RWPE1 (cell line): ENCODE data around the gene ATP8B2.
"Not testable (repeated sequence)": the region's sequence is repeated elsewhere in the genome, so short reads cannot be mapped to it uniquely, and the experiment has no call there.

Experiments
- CTCF ChIA-PET: fragments of 350-600 bp; sonication (Branson Sonifier 250); formaldehyde crosslinking; extraction: SDS; loops from one replicate; lab custom pipeline; 2021; lab: Yijun Ruan, JAX
- POLR2A ChIA-PET: fragments of 400-600 bp; formaldehyde crosslinking; extraction: SDS; loops from one replicate; lab custom pipeline; 2020; ENCODE audit warnings: antibody characterized with exemption; ENCODE audit not compliant: low non-redundant PET; lab: Yijun Ruan, JAX
- DNase-seq: peaks from one replicate; pipeline ENCODE4 v3.0.0; 2012; ENCODE audit warnings: low spot score
- H3K27ac ChIP-seq: fragments of 450-650 bp; 2 replicates; pipeline ENCODE4 v1.5.1; 2017
- TF ChIP-seq, protein P1 (sequence below): fragments of 450-650 bp; conservative IDR thresholded peaks from 2 replicates; pipeline ENCODE4 v1.5.1; 2017; ENCODE audit warnings: low read depth, mild to moderate bottlenecking

ATP8B2 gene, protein sequence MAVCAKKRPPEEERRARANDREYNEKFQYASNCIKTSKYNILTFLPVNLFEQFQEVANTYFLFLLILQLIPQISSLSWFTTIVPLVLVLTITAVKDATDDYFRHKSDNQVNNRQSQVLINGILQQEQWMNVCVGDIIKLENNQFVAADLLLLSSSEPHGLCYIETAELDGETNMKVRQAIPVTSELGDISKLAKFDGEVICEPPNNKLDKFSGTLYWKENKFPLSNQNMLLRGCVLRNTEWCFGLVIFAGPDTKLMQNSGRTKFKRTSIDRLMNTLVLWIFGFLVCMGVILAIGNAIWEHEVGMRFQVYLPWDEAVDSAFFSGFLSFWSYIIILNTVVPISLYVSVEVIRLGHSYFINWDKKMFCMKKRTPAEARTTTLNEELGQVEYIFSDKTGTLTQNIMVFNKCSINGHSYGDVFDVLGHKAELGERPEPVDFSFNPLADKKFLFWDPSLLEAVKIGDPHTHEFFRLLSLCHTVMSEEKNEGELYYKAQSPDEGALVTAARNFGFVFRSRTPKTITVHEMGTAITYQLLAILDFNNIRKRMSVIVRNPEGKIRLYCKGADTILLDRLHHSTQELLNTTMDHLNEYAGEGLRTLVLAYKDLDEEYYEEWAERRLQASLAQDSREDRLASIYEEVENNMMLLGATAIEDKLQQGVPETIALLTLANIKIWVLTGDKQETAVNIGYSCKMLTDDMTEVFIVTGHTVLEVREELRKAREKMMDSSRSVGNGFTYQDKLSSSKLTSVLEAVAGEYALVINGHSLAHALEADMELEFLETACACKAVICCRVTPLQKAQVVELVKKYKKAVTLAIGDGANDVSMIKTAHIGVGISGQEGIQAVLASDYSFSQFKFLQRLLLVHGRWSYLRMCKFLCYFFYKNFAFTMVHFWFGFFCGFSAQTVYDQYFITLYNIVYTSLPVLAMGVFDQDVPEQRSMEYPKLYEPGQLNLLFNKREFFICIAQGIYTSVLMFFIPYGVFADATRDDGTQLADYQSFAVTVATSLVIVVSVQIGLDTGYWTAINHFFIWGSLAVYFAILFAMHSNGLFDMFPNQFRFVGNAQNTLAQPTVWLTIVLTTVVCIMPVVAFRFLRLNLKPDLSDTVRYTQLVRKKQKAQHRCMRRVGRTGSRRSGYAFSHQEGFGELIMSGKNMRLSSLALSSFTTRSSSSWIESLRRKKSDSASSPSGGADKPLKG

DNA sequence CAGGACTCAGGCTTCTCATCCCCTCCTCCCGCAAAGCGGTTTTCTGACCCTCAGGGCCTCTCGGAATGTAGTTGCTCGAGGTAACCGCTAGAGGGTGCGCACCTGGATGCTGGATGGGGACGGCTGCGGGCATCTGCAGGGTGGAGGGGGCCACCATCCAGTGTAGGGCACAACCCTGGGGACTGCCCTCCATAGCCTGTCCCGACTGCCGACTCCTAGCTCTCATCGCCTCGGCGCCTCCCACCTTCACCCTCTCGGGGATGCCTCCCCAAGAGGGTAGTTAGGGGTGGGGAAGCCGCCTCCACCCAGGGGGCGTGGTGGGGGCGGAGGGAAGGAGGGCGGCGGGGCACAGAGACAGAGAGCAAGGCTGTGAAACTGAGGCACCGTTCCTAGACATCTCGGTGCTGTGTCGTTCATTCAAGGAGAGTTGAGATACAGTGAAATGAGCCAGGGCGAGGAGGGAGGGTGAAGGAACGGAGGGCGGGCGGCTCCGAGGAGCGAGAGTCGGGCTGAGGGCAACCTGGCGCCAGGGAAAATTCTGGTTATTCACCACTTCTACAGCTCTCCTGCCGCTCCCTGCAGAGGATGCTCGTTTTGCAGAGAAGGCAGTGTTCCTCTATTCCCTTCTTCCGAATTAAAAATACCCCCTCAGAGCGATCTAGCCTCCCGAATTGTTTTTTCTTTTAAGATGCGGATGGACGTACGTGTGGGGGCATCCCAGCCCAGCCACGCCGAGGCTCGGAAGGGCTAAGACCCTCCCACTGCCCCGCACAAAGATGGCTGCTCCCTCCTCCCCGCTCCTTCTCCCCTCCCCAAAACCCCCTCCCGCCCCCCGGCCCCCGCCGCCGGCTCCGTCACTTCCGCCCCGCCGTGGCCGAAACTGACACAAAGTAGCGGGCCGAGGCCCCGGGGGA lies at the start of gene ATP8B2:
Gene ATP8B2, plus strand, starts transcription at position 857 of the 914 bp plus-strand sequence. CDS start 2,617 bp downstream, outside the sequence.
- ChIA-PET POLR2A (no interaction called here), CTCF (interaction anchor here (0.5 to 3.4 kb wide), 11 partner anchors 10 to 1649 kb away, joined by 3 to 29 read pairs (median 4); no protein-coding TSS in a partner anchor)
- peak; percentile 85 for DNase-seq
- H3K27ac ChIP-seq = peak within 1 kb of the TSS; percentile 99
- TF ChIP-seq, protein P1, sequence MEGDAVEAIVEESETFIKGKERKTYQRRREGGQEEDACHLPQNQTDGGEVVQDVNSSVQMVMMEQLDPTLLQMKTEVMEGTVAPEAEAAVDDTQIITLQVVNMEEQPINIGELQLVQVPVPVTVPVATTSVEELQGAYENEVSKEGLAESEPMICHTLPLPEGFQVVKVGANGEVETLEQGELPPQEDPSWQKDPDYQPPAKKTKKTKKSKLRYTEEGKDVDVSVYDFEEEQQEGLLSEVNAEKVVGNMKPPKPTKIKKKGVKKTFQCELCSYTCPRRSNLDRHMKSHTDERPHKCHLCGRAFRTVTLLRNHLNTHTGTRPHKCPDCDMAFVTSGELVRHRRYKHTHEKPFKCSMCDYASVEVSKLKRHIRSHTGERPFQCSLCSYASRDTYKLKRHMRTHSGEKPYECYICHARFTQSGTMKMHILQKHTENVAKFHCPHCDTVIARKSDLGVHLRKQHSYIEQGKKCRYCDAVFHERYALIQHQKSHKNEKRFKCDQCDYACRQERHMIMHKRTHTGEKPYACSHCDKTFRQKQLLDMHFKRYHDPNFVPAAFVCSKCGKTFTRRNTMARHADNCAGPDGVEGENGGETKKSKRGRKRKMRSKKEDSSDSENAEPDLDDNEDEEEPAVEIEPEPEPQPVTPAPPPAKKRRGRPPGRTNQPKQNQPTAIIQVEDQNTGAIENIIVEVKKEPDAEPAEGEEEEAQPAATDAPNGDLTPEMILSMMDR = peak; percentile 92

DNA sequence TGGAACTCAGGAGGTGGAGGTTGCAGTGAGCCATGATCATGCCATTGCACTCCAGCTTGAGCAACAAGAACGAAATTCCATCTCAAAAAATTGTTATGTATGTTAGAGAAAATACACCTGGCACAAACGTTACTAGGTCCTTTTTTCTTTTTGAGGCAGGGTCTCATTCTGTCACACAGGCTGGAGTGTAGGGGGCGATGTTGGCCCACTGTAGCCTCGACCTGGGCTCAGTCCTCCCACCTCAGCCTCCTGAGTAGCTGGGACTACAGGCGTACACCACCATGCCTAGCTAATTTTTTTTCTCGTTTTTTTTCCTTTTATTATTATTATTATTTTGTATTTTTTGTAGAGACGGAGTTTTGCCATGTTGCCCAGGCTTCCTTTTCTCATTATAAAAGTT lies 48.5 kb upstream of the ATP8B2 start:
- DNase-seq = no peak
- no peak overlapping the region for H3K27ac ChIP-seq
- POLR2A ChIA-PET = no interaction called here

DNA sequence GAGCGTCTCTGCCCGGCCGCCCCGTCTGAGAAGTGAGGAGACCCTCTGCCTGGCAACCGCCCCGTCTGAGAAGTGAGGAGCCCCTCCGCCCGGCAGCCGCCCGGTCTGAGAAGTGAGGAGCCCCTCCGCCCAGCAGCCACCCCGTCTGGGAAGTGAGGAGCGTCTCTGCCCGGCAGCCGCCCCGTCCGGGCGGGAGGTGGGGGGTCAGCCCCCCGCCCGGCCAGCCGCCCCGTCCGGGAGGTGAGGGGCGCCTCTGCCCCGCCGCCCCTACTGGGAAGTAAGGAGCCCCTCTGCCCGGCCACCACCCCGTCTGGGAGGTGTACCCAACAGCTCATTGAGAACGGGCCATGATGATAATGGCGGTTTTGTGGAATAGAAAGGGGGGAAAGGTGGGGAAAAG lies 37.7 kb upstream of the ATP8B2 start:
- CTCF ChIA-PET, H3K27ac ChIP-seq, POLR2A ChIA-PET, DNase-seq: not testable (repeated sequence)

More for the DNA sequence above, 48.5 kb upstream of the ATP8B2 start:
- TF ChIP-seq, protein P1 = peak; percentile 29
- CTCF ChIA-PET = interaction anchor here (0.6 to 1.2 kb wide), 2 partner anchors 51 to 126 kb away, joined by 3 to 6 read pairs; no protein-coding TSS in a partner anchor

DNA sequence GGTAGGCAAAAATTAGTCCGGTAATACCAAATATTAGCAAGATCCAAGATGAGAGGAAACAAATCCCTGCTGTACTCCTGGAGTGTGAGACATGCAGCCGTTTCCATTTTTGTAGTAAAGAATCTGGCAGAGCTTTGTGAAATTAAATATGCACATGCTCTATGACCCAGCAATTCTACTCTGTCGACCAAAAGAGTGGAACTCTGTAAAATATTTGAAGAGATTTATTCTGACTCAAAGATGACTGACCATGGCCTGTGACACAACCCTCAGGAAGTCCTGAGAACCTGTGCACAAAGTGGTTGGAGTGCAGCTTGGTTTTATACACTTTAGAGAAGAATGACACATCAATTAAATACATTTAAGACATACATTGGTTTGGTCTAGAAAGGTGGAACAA lies 36.7 kb upstream of the ATP8B2 start:
- TF ChIP-seq, protein P1 = no peak
- ChIA-PET CTCF (no interaction called here), POLR2A (no interaction called here)
- H3K27ac ChIP-seq = no peak overlapping the region
- no peak for DNase-seq

DNA sequence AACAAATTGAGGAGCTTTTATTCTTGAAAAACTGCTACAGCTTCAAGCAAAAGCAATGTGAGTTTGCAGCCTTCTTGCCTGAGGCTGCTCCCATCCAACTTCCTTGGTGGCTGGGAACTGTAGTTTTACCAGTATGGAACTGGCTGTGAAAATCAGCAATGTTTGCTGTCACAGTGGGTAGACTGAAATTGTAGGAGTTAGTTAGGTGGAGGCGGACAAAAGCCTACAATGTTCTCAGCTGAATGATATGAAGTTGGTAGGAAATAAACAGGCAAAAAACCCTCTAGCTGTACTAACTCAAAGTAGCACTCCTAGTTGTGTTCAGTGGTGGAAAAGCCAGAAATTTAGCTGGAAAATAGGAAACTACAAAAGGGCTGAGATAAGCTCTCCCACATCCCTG lies 34.4 kb upstream of the ATP8B2 start:
- TF ChIP-seq, protein P1 = no peak
- ChIA-PET POLR2A (interaction anchor here (0.6 kb wide), 1 partner anchor 17 kb away, joined by 9 read pairs; no protein-coding TSS in a partner anchor), CTCF (interaction anchor here (0.6 kb wide), 1 partner anchor 128 kb away, joined by 3 read pairs; no protein-coding TSS in a partner anchor)
- no peak overlapping the region for H3K27ac ChIP-seq
- no peak for DNase-seq
